Ramos (cell line): ENCODE results near the gene MTHFD2.
"Not testable (repeated sequence)": the region's sequence is repeated elsewhere in the genome, so short reads cannot be mapped to it uniquely, and the experiment has no call there.

Source experiments
- in situ Hi-C: fragments of 300-500 bp; cut with MboI; formaldehyde crosslinking; loops from one replicate; pipeline ENCODE4 v1.14.3; 2022; ENCODE audit warnings: low sequenced_read_pairs; ENCODE audit not compliant: unreplicated experiment

The MTHFD2 gene

GRCh38 chr2:74223941-74224770 lies 25.7 kb downstream of the MTHFD2 start:
- in situ Hi-C loops: no loop called here

- in situ Hi-C loops: no loop called here
Observed at GRCh38 chr2:74225698-74226459, 27.5 kb downstream of the MTHFD2 start.

DNA sequence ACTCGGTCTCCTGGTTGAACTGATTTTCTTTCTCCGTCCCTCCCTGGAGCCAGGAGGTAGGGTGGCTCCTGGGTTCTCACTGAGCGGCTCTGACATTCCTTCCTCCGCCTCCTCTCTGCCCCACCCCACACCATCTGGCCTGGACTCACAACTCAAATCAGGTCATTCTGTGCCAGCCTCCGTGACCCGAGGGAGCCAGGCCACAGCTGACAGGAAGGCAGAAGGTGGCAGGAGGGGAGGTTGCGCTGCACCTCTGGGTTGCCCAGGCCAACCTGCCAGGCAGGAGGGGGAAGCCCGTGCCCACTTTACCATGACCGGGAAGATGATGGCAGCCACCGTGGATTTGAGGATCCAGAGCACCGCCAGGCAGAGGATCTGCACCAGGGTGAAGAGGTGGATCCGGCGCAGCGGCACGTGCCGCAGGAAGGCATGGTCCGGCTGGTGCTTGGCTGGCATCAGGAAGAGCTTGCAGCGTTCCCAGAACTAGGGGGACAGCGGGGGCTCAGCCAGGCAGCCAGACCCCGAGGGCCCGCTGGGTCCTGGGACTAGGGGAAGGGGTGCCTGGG lies 28.3 kb downstream of the MTHFD2 start:
- in situ Hi-C loops: no loop called here

- in situ Hi-C loops: no loop called here
Observed at GRCh38 chr2:74227646-74228045, 29.2 kb downstream of the MTHFD2 start.

DNA sequence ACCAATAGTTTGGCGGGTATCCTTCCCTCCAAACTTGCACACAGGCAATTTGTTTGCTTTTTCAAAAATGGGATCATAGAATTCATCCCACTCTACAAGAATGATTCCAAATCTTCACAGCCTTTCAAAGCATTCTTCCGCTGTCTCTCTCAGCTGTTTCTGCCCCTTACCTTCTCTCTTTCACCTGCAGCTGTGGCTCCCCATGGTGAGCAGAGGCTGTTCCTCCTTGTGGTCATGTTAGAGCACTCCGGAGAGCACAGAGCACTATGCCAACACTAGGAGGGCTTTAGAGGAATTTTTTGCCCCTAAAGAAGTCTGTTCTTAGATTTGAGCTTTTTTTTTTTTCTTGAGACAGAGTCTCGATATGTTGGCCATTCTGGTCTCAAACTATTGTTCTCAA lies 30.4 kb downstream of the MTHFD2 start:
- in situ Hi-C loops: no loop called here

GRCh38 chr2:74229865-74230264 lies 31.4 kb downstream of the MTHFD2 start:
- in situ Hi-C loops: not testable (repeated sequence)

GRCh38 chr2:74232426-74232825 lies 34.0 kb downstream of the MTHFD2 start:
- in situ Hi-C loops: no loop called here

- in situ Hi-C loops: no loop called here
Observed at GRCh38 chr2:74233648-74234047, 35.2 kb downstream of the MTHFD2 start.

GRCh38 chr2:74235041-74235440 lies 36.6 kb downstream of the MTHFD2 start:
- in situ Hi-C loops: no loop called here

GRCh38 chr2:74238879-74239278 lies 40.5 kb downstream of the MTHFD2 start:
- in situ Hi-C loops: no loop called here

GRCh38 chr2:74239346-74239745 lies 40.9 kb downstream of the MTHFD2 start:
- in situ Hi-C loops: no loop called here

- in situ Hi-C loops: loop anchor here (10.0 kb wide), 1 partner anchor 152 kb away; no protein-coding TSS in a partner anchor
Observed at GRCh38 chr2:74242354-74243071, 44.1 kb downstream of the MTHFD2 start.

- in situ Hi-C loops: loop anchor here (10.0 kb wide), 1 partner anchor 151 kb away; no protein-coding TSS in a partner anchor
Observed at GRCh38 chr2:74244286-74244685, 45.9 kb downstream of the MTHFD2 start.

GRCh38 chr2:74246496-74247195 lies 48.2 kb downstream of the MTHFD2 start:
- in situ Hi-C loops: loop anchor here (10.0 kb wide), 1 partner anchor 148 kb away; no protein-coding TSS in a partner anchor

- in situ Hi-C loops: loop anchor here (5.0 to 10.0 kb wide), 2 partner anchors 78 to 145 kb away; no protein-coding TSS in a partner anchor
Observed at GRCh38 chr2:74249406-74250122, 51.1 kb downstream of the MTHFD2 start.

DNA sequence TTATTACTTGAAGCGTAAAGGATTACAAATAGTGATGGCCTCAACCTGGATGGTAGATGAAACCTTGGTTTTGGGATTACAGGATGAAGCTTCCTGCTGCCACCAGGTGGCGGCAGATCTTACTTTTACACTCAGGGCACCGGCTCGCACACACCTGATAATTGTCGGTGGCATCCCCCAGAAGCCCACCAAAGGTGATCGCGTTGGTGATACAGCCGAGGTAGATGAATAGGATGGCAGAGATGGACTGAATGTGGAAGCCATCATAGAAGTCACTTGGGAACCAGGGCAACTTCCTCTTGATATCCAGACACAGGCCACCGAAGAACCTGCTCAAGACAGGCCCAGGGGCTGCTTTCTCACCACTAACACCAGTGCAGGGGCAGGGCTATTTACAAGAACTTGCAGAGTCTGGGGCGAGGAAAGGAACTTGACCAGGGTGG lies 51.8 kb downstream of the MTHFD2 start:
- in situ Hi-C loops: loop anchor here (5.0 kb wide), 1 partner anchor 77 kb away; no protein-coding TSS in a partner anchor

DNA sequence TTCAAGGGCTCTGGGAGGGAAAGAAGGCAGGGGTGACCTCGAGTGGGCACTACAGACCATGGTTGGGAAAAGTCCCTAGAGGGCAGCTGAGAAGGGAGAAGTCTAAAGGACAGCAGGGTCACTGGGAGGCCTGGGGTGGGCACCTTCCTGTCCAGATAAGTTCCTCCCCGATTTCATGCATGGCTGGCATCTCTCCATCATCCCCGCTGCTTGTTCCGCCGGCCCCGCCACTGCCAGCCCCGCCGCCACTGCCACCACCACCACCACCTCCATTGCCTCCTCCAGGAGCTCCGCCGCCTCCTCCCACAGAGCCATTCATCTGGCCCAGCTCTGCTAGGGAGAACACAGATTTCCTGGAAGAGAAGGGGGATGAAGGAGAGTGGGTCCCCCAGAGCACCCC lies 53.6 kb downstream of the MTHFD2 start:
- in situ Hi-C loops: loop anchor here (5.0 kb wide), 1 partner anchor 75 kb away; no protein-coding TSS in a partner anchor

GRCh38 chr2:74252862-74253261 lies 54.4 kb downstream of the MTHFD2 start:
- in situ Hi-C loops: loop anchor here (5.0 kb wide), 1 partner anchor 74 kb away; no protein-coding TSS in a partner anchor
